Measurements from ENCODE around the gene ALDOC. TPM values are rescaled to one million over a fixed set of nuclear protein-coding genes. Genes with fewer than 3 reads are reported as not detected.

ALDOC gene
- total RNA-seq, 1 donor from 2014 or later: 24.8 TPM

- no peak for TF ChIP-seq CTCF (IDR thresholded peaks at IDR 0.05)
Measured at GRCh38 chr17:28571361-28572122, 5.2 kb downstream of the ALDOC start, which contains the start of gene PIGS. Gene PIGS, minus strand, starts transcription at chr17:28571524. Its CDS starts 28 bp downstream, at chr17:28571496.

GRCh38 chr17:28570716-28571360 lies 5.9 kb downstream of the ALDOC start:
- H3K9me3 ChIP-seq: no peaks in the 10 kb centered on the region
- intact Hi-C loops (cut with DNase I): loop anchor here (1.0 to 2.0 kb wide), 3 partner anchors 19 to 92 kb away; partner anchors contain the start of genes SPAG5, SUPT6H and UNC119
- DNase-seq (ENCODE audit: low spot score in 2 of 2): no peak
- H3K4me3 ChIP-seq: peak overlapping the region; percentile 91 to 95
- peaks cover 0 to 20% of the 10 kb centered on the region in 2 donors for H3K4me1 ChIP-seq
- H3K36me3 ChIP-seq: no peaks in the 10 kb centered on the region
- no peak for TF ChIP-seq CTCF (IDR thresholded peaks at IDR 0.05)
- no peaks in the 10 kb centered on the region for H3K27me3 ChIP-seq
- H3K27ac ChIP-seq: peak overlapping the region; percentile 75 to 85

More at GRCh38 chr17:28571361-28572122, 5.2 kb downstream of the ALDOC start, which contains the start of gene PIGS:
- Histone ChIP-seq H3K27me3 (no peaks in the 10 kb centered on the region), H3K27ac (peak within 1 kb of the TSS; percentile 75 to 85), H3K9me3 (no peaks in the 10 kb centered on the region), H3K4me1 (peaks cover 0 to 23% of the 10 kb centered on the region in 2 donors), H3K4me3 (peak within 1 kb of the TSS; percentile 91 to 95), H3K36me3 (no peaks in the 10 kb centered on the region)
- peak; percentile 79 to 96 for DNase-seq (ENCODE audit: low spot score in 2 of 2)
- intact Hi-C loops (cut with DNase I): loop anchor here (1.0 to 2.0 kb wide), 3 partner anchors 19 to 91 kb away; partner anchors contain the start of genes SPAG5, SUPT6H and UNC119

- Histone ChIP-seq H3K27ac (no peak overlapping the region), H3K9me3 (no peaks in the 10 kb centered on the region), H3K4me1 (peaks cover 0 to 20% of the 10 kb centered on the region in 2 donors), H3K36me3 (no peaks in the 10 kb centered on the region), H3K27me3 (no peaks in the 10 kb centered on the region), H3K4me3 (no peak overlapping the region)
- TF ChIP-seq CTCF (IDR thresholded peaks at IDR 0.05): no peak
- intact Hi-C loops (cut with DNase I): no loop called here
- DNase-seq (ENCODE audit: low spot score in 2 of 2): no peak
Measured at GRCh38 chr17:28569446-28569845, 7.2 kb downstream of the ALDOC start.

GRCh38 chr17:28567604-28568003 lies 9.1 kb downstream of the ALDOC start:
- Histone ChIP-seq H3K4me3 (no peak overlapping the region), H3K9me3 (no peaks in the 10 kb centered on the region), H3K27me3 (no peaks in the 10 kb centered on the region), H3K4me1 (peaks cover 0 to 19% of the 10 kb centered on the region in 2 donors), H3K36me3 (peaks cover 11 to 14% of the 10 kb centered on the region in 2 donors), H3K27ac (no peak overlapping the region)
- intact Hi-C loops (cut with DNase I): no loop called here
- no peak for TF ChIP-seq CTCF (IDR thresholded peaks at IDR 0.05)
- DNase-seq (ENCODE audit: low spot score in 2 of 2): no peak

GRCh38 chr17:28563475-28563874 lies 13.2 kb downstream of the ALDOC start:
- DNase-seq (ENCODE audit: low spot score in 2 of 2): no peak
- intact Hi-C loops (cut with DNase I): no loop called here
- no peak for TF ChIP-seq CTCF (IDR thresholded peaks at IDR 0.05)
- peaks cover 42 to 48% of the 10 kb centered on the region in 2 donors for H3K36me3 ChIP-seq
- no peak overlapping the region for H3K27ac ChIP-seq
- no peak overlapping the region for H3K4me3 ChIP-seq
- H3K9me3 ChIP-seq: no peaks in the 10 kb centered on the region
- H3K4me1 ChIP-seq: no peaks in the 10 kb centered on the region
- no peaks in the 10 kb centered on the region for H3K27me3 ChIP-seq

Measured in ascending aorta (tissue), 2 donors.